Esophagus squamous epithelium (tissue), 4 donors: ENCODE results near the gene HLX.

ENCODE experiments used
- POLR2A ChIP-seq, 4 donors: fragments of 450-650 bp; IDR thresholded peaks; one replicate each; pipeline ENCODE4 v1.6.1; 2017; ENCODE audit warnings: antibody characterized with exemption in 4 of 4, mild to moderate bottlenecking in 4 of 4, moderate library complexity in 3 of 4
- TF ChIP-seq, protein P1 (sequence below), 6 experiments: fragments of 450-650 bp in 4 of 6; fragments of 200-600 bp in 2 of 6; sonication (generic) in 2 of 6; IDR thresholded peaks; one replicate each; pipeline ENCODE4 v1.5.1; 2016 to 2019; ENCODE audit warnings: antibody characterized with exemption in 6 of 6, mild to moderate bottlenecking in 4 of 6, moderate library complexity in 4 of 6

DNA sequence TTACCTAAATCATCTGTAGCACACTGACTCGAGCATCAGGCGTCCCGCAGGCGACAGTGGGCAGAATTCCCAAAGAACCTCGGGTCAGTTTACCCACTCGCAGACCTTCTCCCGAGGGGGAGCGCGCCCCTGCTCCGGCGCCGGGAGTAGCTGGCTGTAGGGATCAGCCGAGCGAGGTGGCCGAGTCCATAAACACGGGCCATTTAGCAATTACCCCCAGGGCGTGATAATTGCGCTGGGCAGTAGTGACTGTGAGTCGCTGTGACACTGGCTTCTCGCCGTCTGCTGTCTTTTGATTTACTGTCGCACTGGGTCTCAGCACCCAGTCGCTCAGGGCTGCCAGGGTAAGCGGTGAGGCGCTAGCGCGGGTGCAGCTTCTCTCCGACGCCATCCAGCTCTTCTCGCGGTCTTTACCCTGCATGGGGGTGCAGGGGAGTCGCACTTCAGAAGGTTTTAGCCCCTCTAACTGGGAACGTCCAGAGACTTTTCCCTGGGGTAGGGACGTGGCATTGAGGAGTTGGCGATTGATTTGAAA, 16.2 kb downstream of the HLX start:
- TF ChIP-seq, protein P1, sequence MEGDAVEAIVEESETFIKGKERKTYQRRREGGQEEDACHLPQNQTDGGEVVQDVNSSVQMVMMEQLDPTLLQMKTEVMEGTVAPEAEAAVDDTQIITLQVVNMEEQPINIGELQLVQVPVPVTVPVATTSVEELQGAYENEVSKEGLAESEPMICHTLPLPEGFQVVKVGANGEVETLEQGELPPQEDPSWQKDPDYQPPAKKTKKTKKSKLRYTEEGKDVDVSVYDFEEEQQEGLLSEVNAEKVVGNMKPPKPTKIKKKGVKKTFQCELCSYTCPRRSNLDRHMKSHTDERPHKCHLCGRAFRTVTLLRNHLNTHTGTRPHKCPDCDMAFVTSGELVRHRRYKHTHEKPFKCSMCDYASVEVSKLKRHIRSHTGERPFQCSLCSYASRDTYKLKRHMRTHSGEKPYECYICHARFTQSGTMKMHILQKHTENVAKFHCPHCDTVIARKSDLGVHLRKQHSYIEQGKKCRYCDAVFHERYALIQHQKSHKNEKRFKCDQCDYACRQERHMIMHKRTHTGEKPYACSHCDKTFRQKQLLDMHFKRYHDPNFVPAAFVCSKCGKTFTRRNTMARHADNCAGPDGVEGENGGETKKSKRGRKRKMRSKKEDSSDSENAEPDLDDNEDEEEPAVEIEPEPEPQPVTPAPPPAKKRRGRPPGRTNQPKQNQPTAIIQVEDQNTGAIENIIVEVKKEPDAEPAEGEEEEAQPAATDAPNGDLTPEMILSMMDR (IDR thresholded peaks at IDR 0.05): no peak
- TF ChIP-seq POLR2A (IDR thresholded peaks at IDR 0.05): no peak
